DMS53 (cell line): ENCODE data around the gene C14orf132.
A peak's percentile ranks its signal among the peaks of the same experiment; 100 is the strongest.

Source experiments
- DNase-seq: peaks from one replicate; lab custom pipeline; 2025; lab: John Stamatoyannopoulos, UW

Gene C14orf132

GRCh38 chr14:96120941-96121340 lies 81.8 kb downstream of the C14orf132 start:
- DNase-seq, result no peak

DNA sequence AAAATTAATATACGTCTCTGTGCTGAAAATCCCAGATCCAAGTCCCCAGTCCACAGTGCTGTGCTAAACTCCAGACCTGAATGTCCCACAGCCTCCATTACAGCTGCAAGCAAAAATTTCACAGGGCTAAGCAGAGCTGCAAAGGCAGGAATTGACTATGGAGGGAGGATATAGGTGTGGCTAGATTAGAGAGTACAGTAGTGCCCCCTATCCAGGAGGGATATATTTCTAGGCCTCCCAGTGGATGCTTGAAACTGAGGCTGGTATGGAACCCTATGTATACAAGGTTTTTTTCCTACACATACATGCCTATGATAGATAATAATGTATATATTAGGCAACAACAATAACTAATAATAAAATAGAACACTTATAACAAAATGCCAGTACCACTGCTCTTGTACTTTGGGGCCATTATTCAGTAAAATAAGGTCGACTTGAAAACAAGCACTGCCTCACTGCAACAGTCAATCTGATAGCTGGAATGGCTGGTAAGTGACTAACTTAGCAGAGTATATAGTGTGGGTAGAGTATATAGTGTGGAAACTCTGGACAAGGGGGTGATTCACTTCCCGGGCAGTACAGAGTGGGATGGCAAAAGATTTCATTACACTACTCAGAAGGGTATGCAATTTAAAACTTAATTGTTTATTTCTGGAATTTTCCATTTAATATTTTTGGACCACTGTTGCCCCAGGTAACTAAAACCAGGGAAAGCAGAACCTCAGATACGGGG lies 82.7 kb downstream of the C14orf132 start:
- no peak for DNase-seq

DNA sequence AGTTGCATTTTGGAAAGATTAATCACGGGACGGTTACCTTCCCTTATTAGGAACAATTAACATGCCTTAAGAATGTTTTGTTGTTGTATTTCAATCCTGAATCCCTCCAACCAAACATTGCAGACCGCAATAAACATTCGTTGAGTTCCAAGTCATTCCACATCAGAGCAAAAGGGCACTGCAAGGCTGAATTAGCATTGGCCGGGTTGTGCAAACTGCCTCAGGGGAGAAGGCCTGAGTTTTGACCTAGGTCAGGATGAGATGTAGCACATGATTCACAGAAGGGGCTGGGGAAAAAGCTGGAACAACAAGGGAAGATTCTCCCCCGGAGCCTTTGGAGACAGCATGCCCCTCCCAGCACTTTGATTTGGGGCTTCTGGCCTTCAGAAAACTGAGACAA lies 83.3 kb downstream of the C14orf132 start:
- no peak for DNase-seq

GRCh38 chr14:96125536-96125935 lies 86.4 kb downstream of the C14orf132 start:
- DNase-seq, result peak; percentile 30

GRCh38 chr14:96126339-96126782 lies 87.2 kb downstream of the C14orf132 start:
- peak; percentile 62 for DNase-seq

- DNase-seq, result peak; percentile 89
Observed at GRCh38 chr14:96126783-96127271, 87.7 kb downstream of the C14orf132 start.

DNA sequence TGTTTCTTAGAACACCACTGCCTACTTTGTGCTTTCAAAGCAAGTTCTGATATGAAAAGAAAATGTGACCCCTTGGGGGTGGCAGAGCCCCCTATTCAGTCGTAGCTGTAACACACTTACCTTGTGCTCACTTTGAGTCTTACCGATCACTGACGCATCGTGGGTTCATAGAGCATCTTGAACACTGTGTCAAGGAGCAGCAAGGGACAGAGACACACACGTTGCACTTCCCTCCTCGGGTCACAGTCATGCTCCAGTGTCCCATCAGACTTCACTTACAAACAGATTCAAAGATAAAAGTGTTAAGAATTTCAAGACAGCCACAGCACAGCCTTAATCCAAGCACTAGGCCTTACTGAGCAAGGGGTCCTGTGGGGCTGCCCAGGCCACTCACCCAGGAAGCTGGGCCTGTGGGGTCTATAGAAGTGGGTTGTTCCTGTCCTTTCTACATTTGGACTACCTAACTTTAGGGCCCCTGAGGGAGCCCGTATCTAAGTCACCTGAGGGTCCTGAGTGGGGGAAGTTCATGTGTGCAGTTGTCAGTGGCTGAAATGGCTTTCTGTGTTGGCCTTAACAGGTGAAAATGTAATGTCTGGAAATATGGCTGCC lies 90.1 kb downstream of the C14orf132 start:
- no peak for DNase-seq

GRCh38 chr14:96130391-96130790 lies 91.2 kb downstream of the C14orf132 start:
- no peak for DNase-seq

GRCh38 chr14:96130854-96131253 lies 91.7 kb downstream of the C14orf132 start:
- DNase-seq, result no peak

DNA sequence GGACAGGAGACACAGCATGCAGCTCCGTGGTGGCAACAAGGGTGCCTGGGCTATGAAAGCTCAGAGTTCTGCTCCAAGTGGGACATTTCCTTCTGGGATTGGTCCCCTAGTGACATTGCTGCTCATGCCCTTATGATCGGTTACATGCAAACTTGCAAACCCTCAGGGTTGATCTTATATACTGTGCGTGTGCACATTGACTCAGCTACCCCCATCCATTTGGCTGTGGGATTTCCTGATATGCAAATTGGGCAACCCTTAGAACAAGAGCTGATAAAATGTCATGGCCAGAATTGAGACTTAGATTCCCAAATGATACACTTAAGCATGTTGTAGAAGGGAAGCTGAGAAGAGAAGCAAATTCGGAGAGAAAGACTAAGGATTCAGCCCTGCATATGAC lies 92.7 kb downstream of the C14orf132 start:
- no peak for DNase-seq

- no peak for DNase-seq
Observed at GRCh38 chr14:96134508-96134907, 95.3 kb downstream of the C14orf132 start.

DNA sequence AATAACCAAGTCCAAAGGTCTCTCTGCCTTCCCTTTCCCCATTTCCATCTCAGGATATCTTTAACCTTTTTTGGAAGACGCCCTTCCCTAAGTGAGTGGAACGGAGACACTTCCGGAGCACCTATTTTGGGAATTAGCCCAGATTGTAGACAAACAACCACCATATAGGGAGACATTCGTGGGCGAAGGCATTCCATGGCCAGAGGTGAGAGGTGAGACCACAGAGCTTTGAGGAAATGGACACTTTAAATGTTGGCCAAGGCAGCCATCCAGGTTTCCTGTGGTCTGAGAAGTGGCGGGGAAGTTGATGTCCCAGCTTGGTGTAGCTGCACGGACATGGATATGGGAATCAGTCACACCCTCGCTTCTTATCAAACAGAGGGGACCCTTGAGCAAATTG lies 96.1 kb downstream of the C14orf132 start:
- no peak for DNase-seq

DNA sequence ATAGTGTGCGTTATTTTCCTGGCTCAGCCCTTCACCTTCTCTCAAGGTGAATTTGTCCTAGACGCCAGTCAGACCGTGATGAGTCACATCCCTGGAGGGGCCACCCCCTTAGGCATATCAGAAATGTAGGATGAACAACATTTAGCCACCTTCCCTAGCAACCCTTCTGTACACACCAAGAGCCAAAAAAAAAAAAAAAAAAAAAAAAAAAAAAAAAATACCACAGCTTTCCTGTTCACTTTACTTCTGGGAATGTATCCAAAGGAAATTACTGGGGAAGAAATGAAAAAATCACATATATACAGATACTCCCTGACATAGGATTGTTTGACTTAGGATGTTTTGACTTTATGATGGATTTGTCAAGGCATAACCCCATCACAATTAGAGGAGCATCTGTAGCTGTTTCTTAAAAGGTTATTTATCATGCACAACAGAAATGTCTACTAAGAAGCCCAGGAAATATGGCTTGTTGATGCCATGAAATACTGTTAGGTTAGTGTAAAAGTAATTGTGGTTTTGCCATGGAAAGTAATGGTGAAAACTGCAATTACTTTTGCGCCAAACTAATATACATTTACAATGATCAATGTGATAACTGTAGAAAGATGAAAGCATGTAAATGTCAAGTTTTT lies 97.3 kb downstream of the C14orf132 start:
- peak; percentile 82 for DNase-seq

DNA sequence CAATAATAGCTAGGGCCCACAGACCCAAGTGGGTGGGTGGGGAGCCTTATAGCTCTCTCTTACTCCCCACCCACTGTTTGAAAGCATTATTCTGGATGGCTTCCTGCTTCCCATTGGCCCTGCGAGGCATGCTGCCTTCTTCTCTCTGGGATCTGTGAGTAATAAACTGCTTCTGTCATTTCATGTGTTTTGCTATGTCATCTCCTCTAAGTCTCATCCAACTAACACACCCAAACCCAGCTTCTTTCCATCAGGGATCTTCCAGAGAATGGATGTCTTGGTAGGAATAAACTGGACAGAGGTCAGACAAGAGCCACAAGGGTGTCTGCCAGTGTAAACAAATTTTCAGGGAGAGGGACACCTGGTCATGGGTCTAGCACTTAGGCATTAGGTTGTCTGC lies 99.1 kb downstream of the C14orf132 start:
- DNase-seq, result peak; percentile 11

GRCh38 chr14:96139169-96139568 lies 100.0 kb downstream of the C14orf132 start:
- peak; percentile 51 for DNase-seq

GRCh38 chr14:96139879-96140278 lies 100.7 kb downstream of the C14orf132 start:
- no peak for DNase-seq

- DNase-seq, result no peak
Observed at GRCh38 chr14:96140952-96141351, 101.8 kb downstream of the C14orf132 start.
